B cell (primary cell): ENCODE measurements around the gene TMEM208. TPM values are rescaled to one million over a fixed set of nuclear protein-coding genes. Genes with fewer than 3 reads are reported as not detected.

ENCODE experiments used
- ATAC-seq: fragments of 200-7000 bp; cut with Tn5 transposase; one replicate; pipeline ENCODE4 v1.10.0; 2021; ENCODE audit warnings: low read depth, mild to moderate bottlenecking, moderate number of reproducible peaks, moderate library complexity
- CTCF ChIA-PET: fragments of 350-600 bp; sonication (Branson Sonifier 250); formaldehyde crosslinking; loops from one replicate; lab custom pipeline; 2021; ENCODE audit warnings: antibody characterized with exemption, inconsistent platforms; lab: Charles Lee
- POLR2A ChIA-PET: fragments of 350-600 bp; sonication (Branson Sonifier 250); formaldehyde crosslinking; loops from one replicate; lab custom pipeline; 2021; ENCODE audit warnings: antibody characterized with exemption; lab: Charles Lee
- DNase-seq: peaks from one replicate; pipeline ENCODE4 v3.0.0; 2013
- H2AFZ ChIP-seq: 2 replicates; pipeline ENCODE4 v1.6.1; 2012; ENCODE audit warnings: mild to moderate bottlenecking, low read depth, low read length; ENCODE audit not compliant: insufficient read depth, poor library complexity, severe bottlenecking
- H3K27ac ChIP-seq, 2 donors: 1 replicate in 1 of 2; 2 replicates in 1 of 2; pipeline ENCODE4 v1.5.1; 2012 to 2013; ENCODE audit warnings: low read length in 2 of 2, mild to moderate bottlenecking in 2 of 2, moderate library complexity in 1 of 2
- H3K27me3 ChIP-seq, 4 experiments: fragments of 200-600 bp in 1 of 4; sonication (generic) in 1 of 4; replicated peaks in 1 of 4; 1 replicate in 2 of 4; 2 replicates in 2 of 4; pipeline versions ENCODE4 v1.6.1 to v1.7.0; 2013 to 2016; ENCODE audit warnings: low read length in 3 of 4, mild to moderate bottlenecking in 2 of 4, mixed read lengths in 1 of 4, moderate library complexity in 1 of 4; ENCODE audit not compliant: insufficient read depth in 4 of 4, control insufficient read depth in 3 of 4; ENCODE audit errors: control extremely low read depth in 1 of 4
- H3K36me3 ChIP-seq, 2 experiments: replicated peaks in 1 of 2; 1 replicate in 1 of 2; 2 replicates in 1 of 2; pipeline versions ENCODE4 v1.6.1 to v1.7.1; 2013; ENCODE audit warnings: low read length in 1 of 2; ENCODE audit not compliant: insufficient read depth in 2 of 2, control insufficient read depth in 1 of 2; ENCODE audit errors: control extremely low read depth in 1 of 2, extremely low read depth in 1 of 2
- H3K4me1 ChIP-seq, 2 donors: fragments of 200-600 bp in 1 of 2; sonication (generic) in 1 of 2; 1 replicate in 1 of 2; 2 replicates in 1 of 2; pipeline versions ENCODE4 v1.5.1 to v1.6.1; 2013 to 2017; ENCODE audit warnings: low read length in 2 of 2; ENCODE audit not compliant: control insufficient read depth in 2 of 2, insufficient read depth in 2 of 2
- H3K4me2 ChIP-seq: replicated peaks from 2 replicates; pipeline ENCODE3; 2012; ENCODE audit warnings: mild to moderate bottlenecking, low read depth, low read length; ENCODE audit not compliant: poor library complexity, severe bottlenecking
- H3K4me3 ChIP-seq, 5 experiments: fragments of 200-600 bp in 1 of 5; sonication (generic) in 1 of 5; 1 replicate in 3 of 5; 2 replicates in 2 of 5; pipeline versions ENCODE4 v1.5.1 to v1.7.0; 2011 to 2016; ENCODE audit warnings: low read length in 4 of 5, mild to moderate bottlenecking in 4 of 5, low read depth in 2 of 5, control low read depth in 1 of 5, moderate library complexity in 1 of 5; ENCODE audit not compliant: insufficient read depth in 1 of 5; ENCODE audit errors: control extremely low read depth in 1 of 5, extremely low read depth in 1 of 5
- H3K79me2 ChIP-seq: fragments of 200-600 bp; sonication (generic); one replicate; pipeline ENCODE4 v1.6.0; 2016; ENCODE audit warnings: low read length; ENCODE audit not compliant: control insufficient read depth, insufficient read depth
- H3K9ac ChIP-seq: fragments of 200-600 bp; sonication (generic); 2 replicates; pipeline ENCODE4 v1.6.1; 2017; ENCODE audit warnings: mild to moderate bottlenecking, low read length, moderate library complexity
- H3K9me3 ChIP-seq, 3 donors: one replicate each; pipeline versions ENCODE4 v1.6.1 to v1.7.1; 2013; ENCODE audit warnings: low read length in 2 of 3; ENCODE audit not compliant: control insufficient read depth in 2 of 3, insufficient read depth in 1 of 3; ENCODE audit errors: control extremely low read depth in 1 of 3
- H4K20me1 ChIP-seq: 2 replicates; pipeline ENCODE4 v1.6.0; 2012; ENCODE audit warnings: mild to moderate bottlenecking, low read length; ENCODE audit not compliant: insufficient read depth, control insufficient read depth, poor library complexity, severe bottlenecking
- H3K27ac Mint-ChIP-seq: one replicate; pipeline ENCODE4 v1.8.0; 2021; ENCODE audit warnings: mixed read lengths
- H3K27me3 Mint-ChIP-seq: one replicate; pipeline ENCODE4 v1.8.0; 2021; ENCODE audit warnings: mixed read lengths
- H3K4me1 Mint-ChIP-seq: one replicate; pipeline ENCODE4 v1.8.0; 2021; ENCODE audit warnings: mixed read lengths
- H3K4me3 Mint-ChIP-seq: one replicate; pipeline ENCODE4 v1.8.0; 2021; ENCODE audit warnings: mixed read lengths
- H3K9me3 Mint-ChIP-seq: one replicate; pipeline ENCODE4 v1.8.0; 2022; ENCODE audit warnings: mixed read lengths; ENCODE audit not compliant: insufficient read depth
- CTCF ChIP-seq: fragments of 200-600 bp; IDR thresholded peaks from one replicate; pipeline ENCODE4 v1.8.0; 2022; ENCODE audit warnings: antibody characterized with exemption, mild to moderate bottlenecking
- EZH2 ChIP-seq: IDR thresholded peaks from 2 replicates; pipeline ENCODE4 v1.6.1; 2012; ENCODE audit warnings: borderline replicate concordance, low read depth, mild to moderate bottlenecking, moderate library complexity, low read length; ENCODE audit not compliant: insufficient read depth, poor library complexity, severe bottlenecking
- WGBS: methylation state at CpG from one replicate; pipeline ENCODE4 v1.1.5; 2013; ENCODE audit warnings: missing lambda C conversion rate; ENCODE audit not compliant: insufficient coverage; 5-methylcytosine and 5-hydroxymethylcytosine counted together
- intact Hi-C: fragments of 100-400 bp; cut with micrococcal nuclease; formaldehyde crosslinking; loops from one replicate; pipeline ENCODE4 v1.10.0; 2022
- polyA plus RNA-seq: library from polyadenylated mRNA; depleted of rRNA; stranded (reverse); fragments of >200 nt; gene quantifications from 2 replicates; pipeline ENCODE4 v1.2.3, GENCODE V29; 2012
- total RNA-seq, 2 donors: library from RNA; stranded (reverse); fragments of 120-200 nt in 1 of 2; gene quantifications; 1 replicate in 1 of 2; 2 replicates in 1 of 2; pipeline versions ENCODE4 v1.2.3 to v1.2.4, GENCODE V29; 2013 to 2022

The TMEM208 gene
- total and polyA plus RNA-seq, 2 donors (not counting 1 experiment from before 2014, with no cell fraction given): 36.1 to 40.4 TPM

- intact Hi-C loops: no loop called here
- H3K27ac ChIP-seq: no peak overlapping the region
- H3K4me3 Mint-ChIP-seq: peak overlapping the region; percentile 80
- peak overlapping the region; percentile 86 for H3K4me2 ChIP-seq
- peaks cover 0 to 10% (median 0%) of the 10 kb centered on the region in 3 donors for H3K9me3 ChIP-seq
- H3K27me3 ChIP-seq: peaks cover 0 to 61% (median 26%) of the 10 kb centered on the region in 4 experiments
- CTCF ChIA-PET: interaction anchor here (1.0 to 3.6 kb wide), 3 partner anchors 7 to 23 kb away, joined by 4 to 15 read pairs (median 6); no protein-coding TSS in a partner anchor
- H3K9me3 Mint-ChIP-seq: no peaks in the 10 kb centered on the region
- ATAC-seq: peak; percentile 53
- H3K27me3 Mint-ChIP-seq: peaks cover 36% of the 10 kb centered on the region
- peak; percentile 68 for DNase-seq
- H2AFZ ChIP-seq: peak overlapping the region; percentile 72
- H3K4me3 ChIP-seq: peak overlapping the region in 3 of 5 experiments; percentile 36 to 51 (median 49)
- H3K79me2 ChIP-seq: no peaks in the 10 kb centered on the region
- H3K4me1 Mint-ChIP-seq: peaks cover 23% of the 10 kb centered on the region
- WGBS: 6% methylated on average over 73 of the region's 73 CpGs
- no peaks in the 10 kb centered on the region for H3K36me3 ChIP-seq
- POLR2A ChIA-PET: interaction anchor here (0.6 to 0.7 kb wide), 2 partner anchors 82 to 199 kb away, joined by 3 to 8 read pairs; no protein-coding TSS in a partner anchor
- no peak for TF ChIP-seq EZH2
- TF ChIP-seq CTCF: no peak
- peak overlapping the region; percentile 60 for H3K9ac ChIP-seq
- peaks cover 31% of the 10 kb centered on the region in 2 donors for H3K4me1 ChIP-seq
- no peak overlapping the region for H3K27ac Mint-ChIP-seq
- peaks cover 4% of the 10 kb centered on the region for H4K20me1 ChIP-seq
Measured at GRCh38 chr16:67177743-67178699, 48.9 kb upstream of the TMEM208 start.
